IMR-90 (cell line): Measurements from ENCODE around the gene CDK6. TPM values are rescaled to one million over a fixed set of nuclear protein-coding genes. Genes with fewer than 3 reads are reported as not detected.
"Not testable (repeated sequence)": the region's sequence is repeated elsewhere in the genome, so short reads cannot be mapped to it uniquely, and the experiment has no call there.

Experiments used
- ATAC-seq: fragments of 200-7000 bp; cut with Tn5 transposase; 2 replicates; pipeline ENCODE4 v1.9.1; 2020; ENCODE audit warnings: low read depth, mild to moderate bottlenecking, moderate library complexity
- BruUV-seq: library from RNA; stranded (reverse); fragments of 400-500 nt; replicated peaks from 2 replicates; lab custom pipeline; 2021; lab: Mats Ljungman, UMichigan
- CTCF ChIA-PET: fragments of 300-600 bp; formaldehyde crosslinking; extraction: SDS; loops from one replicate; lab custom pipeline; 2021; ENCODE audit warnings: antibody characterized with exemption; lab: Yijun Ruan, JAX
- POLR2A ChIA-PET: fragments of 300-600 bp; sonication (Branson Sonifier 250); formaldehyde crosslinking; loops from one replicate; lab custom pipeline; 2022; ENCODE audit warnings: antibody characterized with exemption; ENCODE audit not compliant: unreplicated experiment; lab: Charles Lee
- DNase-seq: peaks from one replicate; pipeline ENCODE4 v3.0.0; 2013
- H2AFZ ChIP-seq: replicated peaks from 2 replicates; pipeline ENCODE3; 2013; ENCODE audit warnings: low read length, mild to moderate bottlenecking; ENCODE audit not compliant: poor library complexity
- H2AK5ac ChIP-seq: 2 replicates; pipeline ENCODE4 v1.6.1; 2013; ENCODE audit warnings: low read depth, low read length, inconsistent platforms
- H2AK9ac ChIP-seq: replicated peaks from 2 replicates; pipeline ENCODE3; 2013; ENCODE audit warnings: mild to moderate bottlenecking, low read depth, low read length, moderate library complexity; ENCODE audit not compliant: poor library complexity
- H2BK120ac ChIP-seq: 2 replicates; pipeline ENCODE4 v1.6.1; 2013; ENCODE audit warnings: low read depth, low read length, inconsistent platforms
- H2BK15ac ChIP-seq: 3 replicates; pipeline ENCODE4 v1.6.1; 2013; ENCODE audit warnings: low read depth, low read length, inconsistent platforms
- H2BK20ac ChIP-seq: 2 replicates; pipeline ENCODE4 v1.6.1; 2013; ENCODE audit warnings: low read depth, mild to moderate bottlenecking, inconsistent platforms, low read length, moderate library complexity
- H2BK5ac ChIP-seq: 2 replicates; pipeline ENCODE4 v1.6.1; 2013; ENCODE audit warnings: mild to moderate bottlenecking, low read depth, low read length, inconsistent platforms; ENCODE audit not compliant: poor library complexity, severe bottlenecking
- H3K14ac ChIP-seq: replicated peaks from 2 replicates; pipeline ENCODE4 v1.6.1; 2013; ENCODE audit warnings: low read depth, low read length, inconsistent platforms
- H3K18ac ChIP-seq: 2 replicates; pipeline ENCODE4 v1.6.1; 2013; ENCODE audit warnings: low read depth, low read length, control low read depth
- H3K23ac ChIP-seq: 2 replicates; pipeline ENCODE4 v1.6.1; 2013; ENCODE audit warnings: low read depth, low read length, inconsistent platforms
- H3K27ac ChIP-seq: 2 replicates; pipeline ENCODE4 v1.5.1; 2013; ENCODE audit warnings: mild to moderate bottlenecking, control low read depth, low read length; ENCODE audit not compliant: insufficient read depth
- H3K27me3 ChIP-seq: 2 replicates; pipeline ENCODE4 v1.6.1; 2013; ENCODE audit warnings: low read length; ENCODE audit not compliant: control insufficient read depth, insufficient read depth
- H3K36me3 ChIP-seq: 2 replicates; pipeline ENCODE4 v1.6.1; 2013; ENCODE audit warnings: low read length, mixed read lengths; ENCODE audit not compliant: control insufficient read depth, insufficient read depth
- H3K4ac ChIP-seq: 2 replicates; pipeline ENCODE4 v1.6.1; 2013; ENCODE audit warnings: low read depth, low read length, inconsistent platforms
- H3K4me1 ChIP-seq: 2 replicates; pipeline ENCODE4 v1.6.1; 2013; ENCODE audit warnings: low read length, mixed read lengths; ENCODE audit not compliant: control insufficient read depth, insufficient read depth
- H3K4me2 ChIP-seq: 2 replicates; pipeline ENCODE4 v1.6.1; 2013; ENCODE audit warnings: low read depth, mild to moderate bottlenecking, control low read depth, low read length, moderate library complexity
- H3K4me3 ChIP-seq: 2 replicates; pipeline ENCODE4 v1.5.1; 2013; ENCODE audit warnings: low read depth, mild to moderate bottlenecking, control low read depth, low read length, moderate library complexity; ENCODE audit not compliant: insufficient read depth
- H3K56ac ChIP-seq: 2 replicates; pipeline ENCODE4 v1.6.1; 2013; ENCODE audit warnings: low read length, inconsistent platforms; ENCODE audit not compliant: insufficient read depth; ENCODE audit errors: extremely low read depth
- H3K79me1 ChIP-seq, 2 experiments: 2 replicates each; pipeline ENCODE4 v1.6.1; 2013; ENCODE audit warnings: low read length in 2 of 2, inconsistent platforms in 1 of 2, low read depth in 1 of 2
- H3K9ac ChIP-seq: 2 replicates; pipeline ENCODE4 v1.6.1; 2013; ENCODE audit warnings: low read depth, low read length, control low read depth
- H3K9me1 ChIP-seq: 2 replicates; pipeline ENCODE4 v1.6.1; 2013; ENCODE audit warnings: low read length, inconsistent platforms; ENCODE audit not compliant: insufficient read depth
- H3K9me3 ChIP-seq: 2 replicates; pipeline ENCODE4 v1.6.1; 2013; ENCODE audit warnings: low read length; ENCODE audit not compliant: control insufficient read depth, insufficient read depth
- H4K20me1 ChIP-seq: 2 replicates; pipeline ENCODE4 v1.6.1; 2013; ENCODE audit warnings: low read length, inconsistent platforms; ENCODE audit not compliant: insufficient read depth
- H4K5ac ChIP-seq: 2 replicates; pipeline ENCODE4 v1.6.1; 2013; ENCODE audit warnings: mild to moderate bottlenecking, low read depth, low read length, control low read depth
- H4K8ac ChIP-seq, 2 experiments: 2 replicates each; pipeline ENCODE4 v1.6.1; 2013; ENCODE audit warnings: low read depth in 2 of 2, low read length in 2 of 2, control low read depth in 1 of 2, inconsistent platforms in 1 of 2
- H4K91ac ChIP-seq: 2 replicates; pipeline ENCODE4 v1.6.1; 2013; ENCODE audit warnings: low read depth, low read length, inconsistent platforms; ENCODE audit not compliant: insufficient read depth
- WGBS, 2 experiments: methylation state at CpG; one replicate each; pipeline versions ENCODE4 v1.1.5 to v1.1.7; 2013; ENCODE audit warnings: missing lambda C conversion rate in 2 of 2; ENCODE audit not compliant: insufficient read length in 1 of 2; ENCODE audit errors: extremely low coverage in 2 of 2; 5-methylcytosine and 5-hydroxymethylcytosine counted together
- dilution Hi-C: fragments of 300-500 bp; cut with HindIII; formaldehyde crosslinking; loops from one replicate; pipeline ENCODE4 v1.14.3; 2018; ENCODE audit warnings: low sequenced_read_pairs; ENCODE audit not compliant: unreplicated experiment
- in situ Hi-C: fragments of 300-500 bp; cut with MboI; formaldehyde crosslinking; loops from 3 replicates; pipeline ENCODE4 v1.14.3; 2019; ENCODE audit warnings: low sequenced_read_pairs, inconsistent platforms, mixed read lengths
- intact Hi-C: fragments of 100-400 bp; cut with micrococcal nuclease; formaldehyde crosslinking; loops from 2 replicates; pipeline ENCODE4 v1.10.0; 2022
- polyA plus RNA-seq, 3 experiments: library from polyadenylated mRNA; depleted of rRNA; stranded (reverse); fragments of >200 nt; gene quantifications; 2 replicates each; pipeline ENCODE4 v1.2.3, GENCODE V29; 2012; ENCODE audit warnings: low replicate concordance in 1 of 3
- total RNA-seq: library from RNA; depleted of rRNA; stranded (reverse); fragments of >200 nt; gene quantifications from 2 replicates; pipeline ENCODE4 v1.2.3, GENCODE V29; 2012

CDK6 gene
- total and polyA plus RNA-seq, 2 of the 4 experiments (the other 2 are of a cell fraction), result 21.5 to 195 TPM

DNA sequence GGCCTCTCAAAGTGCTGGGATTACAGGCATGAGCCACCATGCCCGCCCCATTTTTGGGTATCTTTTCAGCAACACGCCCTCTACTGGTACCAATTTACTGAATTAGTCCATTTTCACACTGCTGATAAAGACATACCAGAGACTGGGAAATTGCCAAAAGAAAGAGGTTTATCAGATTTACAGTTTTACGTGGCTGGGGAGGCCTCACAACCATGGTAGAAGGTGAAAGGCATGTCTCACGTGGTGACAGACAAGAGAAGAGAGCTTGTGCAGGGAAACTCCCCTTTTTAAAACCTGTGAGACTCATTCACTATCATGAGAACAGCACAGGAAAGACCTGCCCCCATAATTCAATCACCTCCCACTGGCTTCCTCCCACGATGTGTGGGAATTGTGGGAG is 27.8 kb upstream of the CDK6 start:
- H3K4me1 ChIP-seq, H3K18ac ChIP-seq, H3K9ac ChIP-seq, POLR2A ChIA-PET, H3K9me1 ChIP-seq, intact Hi-C loops, in situ Hi-C loops, H4K5ac ChIP-seq, H3K4me2 ChIP-seq, H2BK5ac ChIP-seq, H3K56ac ChIP-seq, H3K36me3 ChIP-seq, H3K23ac ChIP-seq, H2BK120ac ChIP-seq, H2BK20ac ChIP-seq, ATAC-seq, H4K8ac ChIP-seq, H2AFZ ChIP-seq, H3K14ac ChIP-seq, H2AK5ac ChIP-seq, H3K79me1 ChIP-seq, H3K27me3 ChIP-seq, BruUV-seq, H3K27ac ChIP-seq, DNase-seq, H4K20me1 ChIP-seq, H2BK15ac ChIP-seq, H3K9me3 ChIP-seq, H3K4ac ChIP-seq, dilution Hi-C loops, H2AK9ac ChIP-seq, H3K4me3 ChIP-seq, H4K91ac ChIP-seq: not testable (repeated sequence)
- CTCF ChIA-PET, result interaction anchor here (0.7 to 1.3 kb wide), 2 partner anchors 16 to 40 kb away, joined by 3 read pairs; no protein-coding TSS in a partner anchor
- WGBS, 2 experiments, result no CpG with 5 or more reads among the region's 5 CpGs
